HepG2 (cell line): Measurements from ENCODE around the gene SLC22A23. TPM values are rescaled to one million over a fixed set of nuclear protein-coding genes. Genes with fewer than 3 reads are reported as not detected.

ENCODE experiments used
- AGO2 ChIP-seq: fragments of 200-400 bp; formaldehyde crosslinking; optimal IDR thresholded peaks from 2 replicates; pipeline ENCODE3; 2017; ENCODE audit warnings: mild to moderate bottlenecking, low read depth, low read length, moderate library complexity
- BHLHE40 ChIP-seq: IDR thresholded peaks from 2 replicates; pipeline ENCODE4 v1.6.1; 2011; ENCODE audit warnings: low read length, improper control_type of control experiment
- BORCS8-MEF2B ChIP-seq: sonication (generic); formaldehyde crosslinking; IDR thresholded peaks from 2 replicates; pipeline ENCODE4 v1.8.0; 2022; ENCODE audit warnings: mild to moderate bottlenecking, missing genetic modification reagents
- CEBPB ChIP-seq: IDR thresholded peaks from 2 replicates; pipeline ENCODE4 v1.6.1; 2011; ENCODE audit warnings: low read depth, low read length, improper control_type of control experiment, borderline replicate concordance
- EEA1 ChIP-seq: sonication (generic); formaldehyde crosslinking; IDR thresholded peaks from 2 replicates; pipeline ENCODE4 v1.5.1; 2020; ENCODE audit warnings: mild to moderate bottlenecking, missing genetic modification reagents, borderline replicate concordance
- FIP1L1 ChIP-seq: fragments of 200-400 bp; formaldehyde crosslinking; IDR thresholded peaks from 2 replicates; pipeline ENCODE4 v1.6.1; 2018; ENCODE audit warnings: low read depth, mild to moderate bottlenecking, low read length, moderate library complexity, borderline replicate concordance; ENCODE audit not compliant: insufficient read depth
- FUBP1 ChIP-seq: sonication (generic); formaldehyde crosslinking; IDR thresholded peaks from 2 replicates; pipeline ENCODE4 v1.5.1; 2020; ENCODE audit warnings: missing genetic modification reagents, mild to moderate bottlenecking, borderline replicate concordance
- GLMP ChIP-seq: sonication (generic); formaldehyde crosslinking; IDR thresholded peaks from 2 replicates; pipeline ENCODE4 v1.9.0; 2021; ENCODE audit warnings: missing genetic modification reagents, mild to moderate bottlenecking, borderline replicate concordance
- ISX ChIP-seq: sonication (generic); formaldehyde crosslinking; conservative IDR thresholded peaks from 2 replicates; pipeline ENCODE4 v1.5.0; 2020; ENCODE audit warnings: missing genetic modification reagents
- KDM2A ChIP-seq: sonication (generic); formaldehyde crosslinking; IDR thresholded peaks from 2 replicates; pipeline ENCODE4 v1.4.0; 2020; ENCODE audit warnings: low read depth, missing genetic modification reagents, borderline replicate concordance
- MAFK ChIP-seq, 2 experiments: IDR thresholded peaks in 1 of 2; conservative IDR thresholded peaks in 1 of 2; 2 replicates each; pipeline ENCODE4 v1.6.1; 2011; ENCODE audit warnings: improper control_type of control experiment in 2 of 2, low read length in 2 of 2
- PCBP2 ChIP-seq: fragments of 200-400 bp; formaldehyde crosslinking; optimal IDR thresholded peaks from 2 replicates; pipeline ENCODE3; 2018; ENCODE audit warnings: low read length, low read depth; ENCODE audit not compliant: poor library complexity, severe bottlenecking
- RAD21 ChIP-seq: fragments of 450-650 bp; formaldehyde crosslinking; IDR thresholded peaks from 2 replicates; pipeline ENCODE4 v1.5.0; 2020; ENCODE audit warnings: mild to moderate bottlenecking
- RBM22 ChIP-seq: fragments of 200-400 bp; formaldehyde crosslinking; optimal IDR thresholded peaks from 2 replicates; pipeline ENCODE3; 2017; ENCODE audit warnings: mild to moderate bottlenecking, low read length, moderate library complexity
- RBM39 ChIP-seq: fragments of 200-400 bp; formaldehyde crosslinking; IDR thresholded peaks from one replicate; pipeline ENCODE4 v1.6.1; 2018; ENCODE audit warnings: antibody characterized with exemption, mild to moderate bottlenecking, low read depth, low read length; ENCODE audit not compliant: poor library complexity, severe bottlenecking
- RFX3 ChIP-seq: IDR thresholded peaks from 2 replicates; pipeline ENCODE4 v1.6.1; 2016; ENCODE audit warnings: missing biosample characterization, missing genetic modification reagents
- SRSF1 ChIP-seq: fragments of 200-400 bp; formaldehyde crosslinking; optimal IDR thresholded peaks from 2 replicates; pipeline ENCODE3; 2017; ENCODE audit warnings: mild to moderate bottlenecking, low read depth, low read length, moderate library complexity
- TCF12 ChIP-seq, 2 experiments: fragments of 450-650 bp in 1 of 2; sonication (generic) in 1 of 2; formaldehyde crosslinking in 1 of 2; IDR thresholded peaks; 2 replicates each; pipeline versions ENCODE4 v1.6.1 to v1.8.0; 2017 to 2022; ENCODE audit warnings: antibody characterized with exemption in 1 of 2, mild to moderate bottlenecking in 1 of 2, missing genetic modification reagents in 1 of 2, moderate library complexity in 1 of 2
- TOE1 ChIP-seq: sonication (generic); formaldehyde crosslinking; IDR thresholded peaks from 2 replicates; pipeline ENCODE4 v1.4.0; 2020; ENCODE audit warnings: mild to moderate bottlenecking, missing genetic modification reagents
- ZBTB38 ChIP-seq: sonication (generic); formaldehyde crosslinking; IDR thresholded peaks from 2 replicates; pipeline ENCODE4 v1.5.1; 2020; ENCODE audit warnings: mild to moderate bottlenecking, missing genetic modification reagents
- ZNF18 ChIP-seq: sonication (generic); formaldehyde crosslinking; IDR thresholded peaks from 2 replicates; pipeline ENCODE4 v1.8.0; 2022; ENCODE audit warnings: mild to moderate bottlenecking, missing genetic modification reagents; ENCODE audit not compliant: insufficient replicate concordance
- ZNF572 ChIP-seq: sonication (generic); formaldehyde crosslinking; IDR thresholded peaks from 2 replicates; pipeline ENCODE4 v1.5.1; 2020; ENCODE audit warnings: mild to moderate bottlenecking, missing genetic modification reagents
- ZNF772 ChIP-seq: sonication (generic); formaldehyde crosslinking; IDR thresholded peaks from 2 replicates; pipeline ENCODE4 v1.5.0; 2020; ENCODE audit warnings: mild to moderate bottlenecking, missing genetic modification reagents
- ZNF773 ChIP-seq: sonication (generic); formaldehyde crosslinking; IDR thresholded peaks from 2 replicates; pipeline ENCODE4 v1.4.0; 2020; ENCODE audit warnings: missing genetic modification reagents, borderline replicate concordance
- ZNF780A ChIP-seq: sonication (generic); formaldehyde crosslinking; IDR thresholded peaks from 2 replicates; pipeline ENCODE4 v1.8.0; 2022; ENCODE audit warnings: mild to moderate bottlenecking, missing genetic modification reagents, moderate library complexity
- ZSCAN9 ChIP-seq: IDR thresholded peaks from 2 replicates; pipeline ENCODE4 v1.6.1; 2016; ENCODE audit warnings: borderline replicate concordance
- polyA plus RNA-seq, 8 experiments: library from polyadenylated mRNA; depleted of rRNA in 3 of 8; stranded (reverse) in 7 of 8; unstranded in 1 of 8; fragments of >200 nt; fragmentation: Illumina TruSeq in 4 of 8; extraction: Trizol in 4 of 8; gene quantifications; 2 replicates each; pipeline versions ENCODE4 v1.2.1 to v1.2.3, GENCODE V29; 2011 to 2016; ENCODE audit warnings: low read depth in 4 of 8, missing spikeins in 1 of 8, mixed read lengths in 1 of 8; ENCODE audit not compliant: insufficient read depth in 1 of 8
- total RNA-seq, 5 experiments: library from RNA; depleted of rRNA; stranded (reverse); fragments of >200 nt; fragmentation: Illumina TruSeq; extraction: Trizol; gene quantifications; 2 replicates each; pipeline ENCODE4 v1.2.3, GENCODE V29; 2016; ENCODE audit warnings: low read depth in 1 of 5

The SLC22A23 gene
- total and polyA plus RNA-seq, 2 of the 13 experiments (the other 11 are each of a cell fraction or from before 2014, with no cell fraction given) = 11.8 to 17.5 TPM

GRCh38 chr6:3270258-3270657 lies 186.6 kb downstream of the SLC22A23 start (continued):
- TF ChIP-seq RAD21 (CRISPR knock-in tag) (no peak), EEA1 (CRISPR knock-in tag) (no peak), AGO2 (peak; percentile 92), ZSCAN9 (no peak), MAFK (conservative IDR thresholded peaks at IDR 0.05 in 1 of 2, IDR thresholded peaks at IDR 0.05 in 1 of 2; ENCODE audit: low read length in 2 of 2) (no peak), RBM22 (peak; percentile 33), RFX3 (CRISPR knock-in tag) (no peak), ISX (no peak), GLMP (no peak), ZNF18 (CRISPR knock-in tag) (no peak), ZNF780A (CRISPR knock-in tag) (no peak), PCBP2 (no peak), BHLHE40 (no peak), ZNF572 (CRISPR knock-in tag) (0 out of 2 replicates have a peak, but pooled peaks have one; percentile 52), SRSF1 (no peak), FIP1L1 (0 out of 2 replicates have a peak, but pooled peaks have one; percentile 21), ZNF773 (CRISPR knock-in tag) (no peak), RBM39 (no peak), ZNF772 (CRISPR knock-in tag) (no peak), FUBP1 (CRISPR knock-in tag) (no peak), BORCS8-MEF2B (CRISPR knock-in tag) (no peak), TCF12 (IDR thresholded peaks at IDR 0.05) (no peak), TCF12 (CRISPR knock-in tag; IDR thresholded peaks at IDR 0.05) (no peak), CEBPB (peak; percentile 57; the same call in 1 of the 2 replicates), KDM2A (0 out of 2 replicates have a peak, but pooled peaks have one; percentile 17), ZBTB38 (CRISPR knock-in tag) (0 out of 2 replicates have a peak, but pooled peaks have one; percentile 28), TOE1 (CRISPR knock-in tag) (no peak)
